SK-N-SH treated with all-trans-retinoic acid at 6 μM for 48 hours (cell line): ENCODE results near the gene ZCCHC2.

Experiments used
- ARNTL ChIP-seq: fragments of 450-650 bp; formaldehyde crosslinking; IDR thresholded peaks from 2 replicates; pipeline ENCODE4 v1.5.0; 2020; ENCODE audit warnings: low read depth, mild to moderate bottlenecking, moderate library complexity, borderline replicate concordance
- CREB5 ChIP-seq: fragments of 250-450 bp; sonication (Bioruptor Pico); IDR thresholded peaks from 2 replicates; pipeline ENCODE4 v1.5.1; 2020; ENCODE audit warnings: low read depth, mild to moderate bottlenecking, moderate library complexity
- CSDC2 ChIP-seq: fragments of 250-450 bp; sonication (Bioruptor Pico); IDR thresholded peaks from 2 replicates; pipeline ENCODE4 v1.5.0; 2020; ENCODE audit warnings: mild to moderate bottlenecking, moderate library complexity
- ESRRG ChIP-seq: fragments of 250-450 bp; sonication (Bioruptor Pico); IDR thresholded peaks from 2 replicates; pipeline ENCODE4 v1.6.1; 2021; ENCODE audit warnings: mild to moderate bottlenecking
- ISL1 ChIP-seq: fragments of 250-450 bp; sonication (Bioruptor Pico); IDR thresholded peaks from 2 replicates; pipeline ENCODE4 v2.1.2; 2022; ENCODE audit warnings: mild to moderate bottlenecking, moderate library complexity
- PATZ1 ChIP-seq: fragments of 250-450 bp; sonication (Bioruptor Pico); IDR thresholded peaks from 2 replicates; pipeline ENCODE4 v1.8.0; 2020; ENCODE audit warnings: mild to moderate bottlenecking, moderate library complexity, borderline replicate concordance
- RARB ChIP-seq: fragments of 250-450 bp; sonication (Bioruptor Pico); IDR thresholded peaks from 2 replicates; pipeline ENCODE4 v1.8.0; 2021; ENCODE audit warnings: mild to moderate bottlenecking, moderate library complexity
- TF ChIP-seq, protein P1 (sequence below): fragments of 250-450 bp; sonication (Bioruptor Pico); IDR thresholded peaks from 2 replicates; pipeline ENCODE4 v1.8.0; 2021; ENCODE audit warnings: low read depth, mild to moderate bottlenecking, moderate library complexity, borderline replicate concordance
- TF ChIP-seq, protein P2 (sequence below): fragments of 250-450 bp; sonication (Bioruptor Pico); IDR thresholded peaks from 2 replicates; pipeline ENCODE4 v1.5.0; 2020; ENCODE audit warnings: mild to moderate bottlenecking, moderate library complexity

DNA sequence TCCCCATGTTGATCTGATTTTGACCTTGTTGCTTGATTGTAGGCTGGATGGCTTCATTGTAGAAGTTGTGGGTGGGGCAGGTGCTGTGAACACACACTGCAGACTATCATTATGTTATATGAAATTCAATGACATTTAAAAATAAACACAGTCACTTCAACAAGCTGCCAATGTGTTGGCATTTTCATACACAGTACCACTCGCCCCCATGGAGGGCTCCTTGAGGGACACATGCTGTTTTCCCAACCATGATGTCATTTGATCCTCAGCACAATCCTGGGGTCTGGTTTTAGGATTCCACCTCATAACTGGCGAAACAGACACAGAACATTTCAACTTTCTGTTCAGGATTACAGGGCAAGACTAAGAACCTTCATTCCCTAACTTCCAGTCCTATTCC, 86.9 kb downstream of the ZCCHC2 start:
- TF ChIP-seq ISL1 (CRISPR knock-in tag) (no peak), ESRRG (CRISPR knock-in tag) (no peak), RARB (CRISPR knock-in tag) (no peak), CSDC2 (CRISPR knock-in tag) (no peak), CREB5 (CRISPR knock-in tag) (no peak), ARNTL (CRISPR knock-in tag) (no peak), PATZ1 (CRISPR knock-in tag) (no peak)
- TF ChIP-seq, protein P1, sequence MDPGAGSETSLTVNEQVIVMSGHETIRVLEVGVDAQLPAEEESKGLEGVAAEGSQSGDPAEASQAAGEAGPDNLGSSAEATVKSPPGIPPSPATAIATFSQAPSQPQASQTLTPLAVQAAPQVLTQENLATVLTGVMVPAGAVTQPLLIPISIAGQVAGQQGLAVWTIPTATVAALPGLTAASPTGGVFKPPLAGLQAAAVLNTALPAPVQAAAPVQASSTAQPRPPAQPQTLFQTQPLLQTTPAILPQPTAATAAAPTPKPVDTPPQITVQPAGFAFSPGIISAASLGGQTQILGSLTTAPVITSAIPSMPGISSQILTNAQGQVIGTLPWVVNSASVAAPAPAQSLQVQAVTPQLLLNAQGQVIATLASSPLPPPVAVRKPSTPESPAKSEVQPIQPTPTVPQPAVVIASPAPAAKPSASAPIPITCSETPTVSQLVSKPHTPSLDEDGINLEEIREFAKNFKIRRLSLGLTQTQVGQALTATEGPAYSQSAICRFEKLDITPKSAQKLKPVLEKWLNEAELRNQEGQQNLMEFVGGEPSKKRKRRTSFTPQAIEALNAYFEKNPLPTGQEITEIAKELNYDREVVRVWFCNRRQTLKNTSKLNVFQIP (CRISPR knock-in tag): no peak
- TF ChIP-seq, protein P2, sequence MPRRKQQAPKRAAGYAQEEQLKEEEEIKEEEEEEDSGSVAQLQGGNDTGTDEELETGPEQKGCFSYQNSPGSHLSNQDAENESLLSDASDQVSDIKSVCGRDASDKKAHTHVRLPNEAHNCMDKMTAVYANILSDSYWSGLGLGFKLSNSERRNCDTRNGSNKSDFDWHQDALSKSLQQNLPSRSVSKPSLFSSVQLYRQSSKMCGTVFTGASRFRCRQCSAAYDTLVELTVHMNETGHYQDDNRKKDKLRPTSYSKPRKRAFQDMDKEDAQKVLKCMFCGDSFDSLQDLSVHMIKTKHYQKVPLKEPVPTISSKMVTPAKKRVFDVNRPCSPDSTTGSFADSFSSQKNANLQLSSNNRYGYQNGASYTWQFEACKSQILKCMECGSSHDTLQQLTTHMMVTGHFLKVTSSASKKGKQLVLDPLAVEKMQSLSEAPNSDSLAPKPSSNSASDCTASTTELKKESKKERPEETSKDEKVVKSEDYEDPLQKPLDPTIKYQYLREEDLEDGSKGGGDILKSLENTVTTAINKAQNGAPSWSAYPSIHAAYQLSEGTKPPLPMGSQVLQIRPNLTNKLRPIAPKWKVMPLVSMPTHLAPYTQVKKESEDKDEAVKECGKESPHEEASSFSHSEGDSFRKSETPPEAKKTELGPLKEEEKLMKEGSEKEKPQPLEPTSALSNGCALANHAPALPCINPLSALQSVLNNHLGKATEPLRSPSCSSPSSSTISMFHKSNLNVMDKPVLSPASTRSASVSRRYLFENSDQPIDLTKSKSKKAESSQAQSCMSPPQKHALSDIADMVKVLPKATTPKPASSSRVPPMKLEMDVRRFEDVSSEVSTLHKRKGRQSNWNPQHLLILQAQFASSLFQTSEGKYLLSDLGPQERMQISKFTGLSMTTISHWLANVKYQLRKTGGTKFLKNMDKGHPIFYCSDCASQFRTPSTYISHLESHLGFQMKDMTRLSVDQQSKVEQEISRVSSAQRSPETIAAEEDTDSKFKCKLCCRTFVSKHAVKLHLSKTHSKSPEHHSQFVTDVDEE (CRISPR knock-in tag): no peak
